Hepatocyte (in vitro differentiated cells): ENCODE results near the gene TBC1D32. TPM values are rescaled to one million over a fixed set of nuclear protein-coding genes. Genes with fewer than 3 reads are reported as not detected.
"Not testable (repeated sequence)": the region's sequence is repeated elsewhere in the genome, so short reads cannot be mapped to it uniquely, and the experiment has no call there.

Experiments used
- DNase-seq: peaks from one replicate; pipeline ENCODE4 v3.0.0-alpha.2; 2016; ENCODE audit warnings: low spot score
- H2AFZ ChIP-seq: fragments of 200-600 bp; sonication (generic); 2 replicates; pipeline ENCODE4 v1.6.0; 2016; ENCODE audit warnings: antibody characterized with exemption, mild to moderate bottlenecking
- H3K27ac ChIP-seq: fragments of 200-600 bp; sonication (generic); 2 replicates; pipeline ENCODE4 v1.5.1; 2016; ENCODE audit warnings: mild to moderate bottlenecking
- H3K27me3 ChIP-seq: fragments of 200-600 bp; sonication (generic); 2 replicates; pipeline ENCODE4 v1.6.1; 2016
- H3K36me3 ChIP-seq: fragments of 200-600 bp; sonication (generic); replicated peaks from 2 replicates; pipeline ENCODE4 v1.5.1; 2016; ENCODE audit warnings: low read depth; ENCODE audit not compliant: insufficient read depth
- H3K4me1 ChIP-seq: fragments of 200-600 bp; sonication (generic); 2 replicates; pipeline ENCODE4 v1.5.1; 2016; ENCODE audit warnings: mild to moderate bottlenecking, moderate library complexity; ENCODE audit not compliant: insufficient read depth
- H3K4me2 ChIP-seq: fragments of 200-600 bp; sonication (generic); 2 replicates; pipeline ENCODE4 v1.6.0; 2016
- H3K4me3 ChIP-seq: fragments of 200-600 bp; sonication (generic); 2 replicates; pipeline ENCODE4 v1.5.1; 2016; ENCODE audit warnings: mild to moderate bottlenecking
- H3K79me2 ChIP-seq: fragments of 200-600 bp; sonication (generic); 2 replicates; pipeline ENCODE4 v1.6.0; 2017; ENCODE audit warnings: mild to moderate bottlenecking
- H3K9me2 ChIP-seq: fragments of 200-600 bp; sonication (generic); replicated peaks from 2 replicates; pipeline ENCODE4 v1.6.0; 2017; ENCODE audit warnings: mild to moderate bottlenecking; ENCODE audit not compliant: insufficient read depth
- H3K9me3 ChIP-seq: fragments of 200-600 bp; sonication (generic); 2 replicates; pipeline ENCODE4 v1.5.1; 2016; ENCODE audit warnings: low read depth, mild to moderate bottlenecking
- H4K20me1 ChIP-seq: fragments of 200-600 bp; sonication (generic); 2 replicates; pipeline ENCODE4 v1.6.0; 2016; ENCODE audit warnings: mild to moderate bottlenecking; ENCODE audit not compliant: insufficient read depth, poor library complexity, severe bottlenecking
- CTCF ChIP-seq: fragments of 200-600 bp; sonication (generic); IDR thresholded peaks from 2 replicates; pipeline ENCODE4 v1.5.1; 2016; ENCODE audit warnings: antibody characterized with exemption, mild to moderate bottlenecking; ENCODE audit not compliant: poor library complexity
- EZH2 ChIP-seq: fragments of 200-600 bp; sonication (generic); IDR thresholded peaks from 2 replicates; pipeline ENCODE4 v1.6.1; 2016; ENCODE audit warnings: antibody characterized with exemption, mild to moderate bottlenecking, borderline replicate concordance
- EZH2phosphoT487 ChIP-seq: fragments of 200-600 bp; sonication (generic); IDR thresholded peaks from one replicate; pipeline ENCODE4 v1.6.1; 2018; ENCODE audit warnings: antibody characterized with exemption, mild to moderate bottlenecking, low read depth, moderate library complexity; ENCODE audit not compliant: unreplicated experiment, severe bottlenecking
- WGBS: methylation state at CpG from one replicate; pipeline ENCODE4 v1.1.6; 2016; ENCODE audit warnings: low lambda C conversion rate; ENCODE audit errors: missing lambda C conversion rate; 5-methylcytosine and 5-hydroxymethylcytosine counted together
- polyA plus RNA-seq: library from polyadenylated mRNA; unstranded; fragments of >200 nt; fragmentation: Nextera tagmentation; extraction: Ambion mirVana; gene quantifications from 2 replicates; pipeline ENCODE4 v1.2.1, GENCODE V29; 2016
- total RNA-seq: library from RNA; depleted of rRNA; stranded (reverse); fragments of >200 nt; gene quantifications from 2 replicates; pipeline ENCODE4 v1.2.3, GENCODE V29; 2014

Gene TBC1D32
- total and polyA plus RNA-seq, 2 experiments from 2014 or later: 3.7 to 9.9 TPM

GRCh38 chr6:121338366-121338765 is 4.1 kb upstream of the TBC1D32 start:
- DNase-seq: no peak
- H4K20me1 ChIP-seq: no peaks in the 10 kb centered on the region
- WGBS: 77% methylated on average over 1 of the region's 1 CpG
- no peaks in the 10 kb centered on the region for H3K9me2 ChIP-seq
- no peak overlapping the region for H3K4me2 ChIP-seq
- peaks cover 6% of the 10 kb centered on the region for H3K79me2 ChIP-seq
- peak overlapping the region; percentile 21 for H3K27ac ChIP-seq
- TF ChIP-seq EZH2phosphoT487 (no peak), CTCF (no peak), EZH2 (no peak)
- H3K4me1 ChIP-seq: no peaks in the 10 kb centered on the region
- no peak overlapping the region for H2AFZ ChIP-seq
- H3K36me3 ChIP-seq: no peaks in the 10 kb centered on the region
- H3K27me3 ChIP-seq: no peaks in the 10 kb centered on the region
- no peak overlapping the region for H3K4me3 ChIP-seq
- H3K9me3 ChIP-seq: no peaks in the 10 kb centered on the region

GRCh38 chr6:121335087-121336008 is 1.1 kb upstream of the TBC1D32 start:
- no peak for DNase-seq
- H3K36me3 ChIP-seq: no peaks in the 10 kb centered on the region
- no peaks in the 10 kb centered on the region for H4K20me1 ChIP-seq
- no peaks in the 10 kb centered on the region for H3K9me2 ChIP-seq
- peaks cover 10% of the 10 kb centered on the region for H3K79me2 ChIP-seq
- no peak for TF ChIP-seq EZH2
- TF ChIP-seq EZH2phosphoT487: no peak
- TF ChIP-seq CTCF: no peak
- WGBS: 80% methylated on average over 13 of the region's 13 CpGs
- peak overlapping the region; percentile 96 for H3K27ac ChIP-seq
- peak overlapping the region; percentile 35 for H3K4me3 ChIP-seq
- peak overlapping the region; percentile 72 for H3K4me2 ChIP-seq
- no peaks in the 10 kb centered on the region for H3K27me3 ChIP-seq
- H3K4me1 ChIP-seq: no peaks in the 10 kb centered on the region
- H2AFZ ChIP-seq: peak overlapping the region; percentile 64
- no peaks in the 10 kb centered on the region for H3K9me3 ChIP-seq

- H3K9me3 ChIP-seq, H3K27me3 ChIP-seq, DNase-seq, H3K27ac ChIP-seq, H3K9me2 ChIP-seq, H4K20me1 ChIP-seq, H3K4me1 ChIP-seq, H3K4me3 ChIP-seq, H3K36me3 ChIP-seq, H3K79me2 ChIP-seq: not testable (repeated sequence)
- WGBS: 98% methylated on average over 28 of the region's 28 CpGs
- Histone ChIP-seq H2AFZ (peak overlapping the region; percentile 64), H3K4me2 (peak overlapping the region; percentile 72)
These were observed 586 bp downstream of the TBC1D32 start for GRCh38 chr6:121333694-121334093.

GRCh38 chr6:121333196-121333595 is 1.1 kb downstream of the TBC1D32 start:
- H3K9me2 ChIP-seq: no peaks in the 10 kb centered on the region
- H3K27ac ChIP-seq: no peak overlapping the region
- H3K4me1 ChIP-seq: no peaks in the 10 kb centered on the region
- H3K4me2 ChIP-seq: no peak overlapping the region
- TF ChIP-seq CTCF (no peak), EZH2phosphoT487 (no peak), EZH2 (no peak)
- no peaks in the 10 kb centered on the region for H3K27me3 ChIP-seq
- H3K79me2 ChIP-seq: peaks cover 10% of the 10 kb centered on the region
- H3K36me3 ChIP-seq: no peaks in the 10 kb centered on the region
- H4K20me1 ChIP-seq: no peaks in the 10 kb centered on the region
- 97% methylated on average over 4 of the region's 4 CpGs for WGBS
- H2AFZ ChIP-seq: no peak overlapping the region
- H3K4me3 ChIP-seq: no peak overlapping the region
- H3K9me3 ChIP-seq: no peaks in the 10 kb centered on the region
- DNase-seq: no peak
